DLD1 (cell line): Measurements from ENCODE around the gene MEA1.

Source experiments
- in situ Hi-C: cut with HindIII; loops from 2 replicates; pipeline ENCODE4 v1.10.0; 2017; ENCODE audit warnings: low sequenced_read_pairs

MEA1 gene

DNA sequence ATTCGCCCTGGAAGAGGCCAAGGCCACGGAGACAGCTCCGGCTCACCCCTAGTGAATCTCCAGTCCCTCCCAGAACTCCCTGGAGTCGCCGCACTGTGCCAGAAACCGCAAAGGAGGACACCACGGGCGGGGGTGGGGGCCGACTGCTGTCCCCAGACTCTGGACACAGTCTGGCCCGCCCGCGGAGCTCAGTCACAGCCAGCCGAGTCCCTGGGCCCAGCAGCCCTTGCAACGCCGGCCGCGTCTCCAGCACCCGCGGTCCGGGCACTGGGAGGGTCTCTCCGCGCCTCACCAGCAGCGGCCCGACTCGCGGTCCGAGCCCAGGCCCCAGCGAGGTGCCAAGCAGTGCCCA is 35.3 kb downstream of the MEA1 start:
- in situ Hi-C loops: no loop called here

DNA sequence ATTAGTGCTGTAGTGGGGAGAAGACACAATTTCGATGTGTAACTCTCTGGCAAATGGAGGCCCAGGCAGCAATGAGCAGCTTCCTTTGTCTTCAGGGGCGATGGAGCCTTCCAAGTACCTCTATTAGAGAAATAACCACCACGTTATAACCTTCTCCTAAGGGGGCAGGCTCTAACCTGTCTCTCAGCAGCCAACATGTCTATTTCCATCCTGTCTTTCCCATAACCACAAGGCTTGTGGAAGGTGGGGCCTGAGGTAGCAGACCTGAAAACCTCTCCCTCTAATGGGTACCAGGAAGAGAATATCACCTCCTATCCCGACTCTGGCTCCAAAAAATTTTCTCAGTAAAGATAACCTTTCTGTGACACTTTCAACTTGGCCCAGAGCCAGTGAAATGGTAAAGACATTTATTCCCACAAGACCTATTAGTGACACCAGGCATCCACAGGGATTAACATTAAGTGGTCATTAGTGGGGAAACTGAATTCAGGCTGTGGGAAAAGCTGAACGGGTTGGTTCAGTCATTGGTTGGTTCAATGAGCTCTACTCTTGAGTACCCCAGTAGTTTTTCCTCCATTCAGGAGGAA is 38.7 kb downstream of the MEA1 start:
- in situ Hi-C loops: no loop called here

DNA sequence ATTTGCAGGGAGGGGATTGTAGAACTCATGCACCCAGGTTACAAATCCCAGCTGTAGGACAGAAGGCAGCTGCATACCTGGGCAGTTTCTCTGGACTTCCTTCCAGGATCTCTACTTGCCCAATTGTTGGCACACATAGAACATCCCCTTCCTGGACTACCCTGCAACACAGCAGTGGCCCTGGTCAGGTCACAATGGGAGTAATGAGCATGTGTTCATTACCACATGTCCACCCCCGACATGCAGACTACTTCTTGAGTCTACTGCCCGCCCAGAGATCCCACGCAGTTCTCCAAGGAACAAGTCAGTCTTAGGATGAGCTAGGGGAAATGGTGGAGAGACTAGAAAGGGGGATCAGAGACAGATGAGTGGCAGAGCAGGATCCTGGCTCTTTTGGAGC is 39.8 kb downstream of the MEA1 start:
- in situ Hi-C loops: no loop called here

DNA sequence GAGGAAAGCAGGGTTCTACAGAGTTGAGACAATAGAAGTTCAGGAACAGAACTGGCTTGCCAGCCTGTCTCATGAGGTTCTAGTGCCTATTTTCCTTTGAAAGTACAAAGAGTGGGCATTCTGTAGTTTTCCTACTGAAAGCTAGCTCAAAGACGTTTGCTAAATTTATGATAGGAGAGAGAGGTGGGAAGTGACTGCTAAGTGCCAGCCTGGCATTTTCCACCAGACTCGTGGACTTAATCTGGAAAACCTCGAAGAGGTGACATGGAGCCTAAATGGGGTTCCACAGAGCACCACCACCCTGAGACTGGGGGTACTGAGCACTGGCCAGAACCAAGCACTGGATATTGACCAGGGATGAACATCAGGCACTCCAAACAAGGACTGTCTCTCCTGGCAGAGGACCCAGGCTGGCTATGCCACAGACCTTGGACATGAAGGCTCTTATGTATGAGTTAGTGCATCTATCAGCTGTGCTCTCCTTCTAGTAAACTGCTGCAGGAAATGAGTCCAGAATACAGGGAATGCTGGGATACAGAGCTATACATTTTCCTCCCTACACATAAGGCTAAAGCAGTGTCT is 41.9 kb downstream of the MEA1 start:
- in situ Hi-C loops: no loop called here

DNA sequence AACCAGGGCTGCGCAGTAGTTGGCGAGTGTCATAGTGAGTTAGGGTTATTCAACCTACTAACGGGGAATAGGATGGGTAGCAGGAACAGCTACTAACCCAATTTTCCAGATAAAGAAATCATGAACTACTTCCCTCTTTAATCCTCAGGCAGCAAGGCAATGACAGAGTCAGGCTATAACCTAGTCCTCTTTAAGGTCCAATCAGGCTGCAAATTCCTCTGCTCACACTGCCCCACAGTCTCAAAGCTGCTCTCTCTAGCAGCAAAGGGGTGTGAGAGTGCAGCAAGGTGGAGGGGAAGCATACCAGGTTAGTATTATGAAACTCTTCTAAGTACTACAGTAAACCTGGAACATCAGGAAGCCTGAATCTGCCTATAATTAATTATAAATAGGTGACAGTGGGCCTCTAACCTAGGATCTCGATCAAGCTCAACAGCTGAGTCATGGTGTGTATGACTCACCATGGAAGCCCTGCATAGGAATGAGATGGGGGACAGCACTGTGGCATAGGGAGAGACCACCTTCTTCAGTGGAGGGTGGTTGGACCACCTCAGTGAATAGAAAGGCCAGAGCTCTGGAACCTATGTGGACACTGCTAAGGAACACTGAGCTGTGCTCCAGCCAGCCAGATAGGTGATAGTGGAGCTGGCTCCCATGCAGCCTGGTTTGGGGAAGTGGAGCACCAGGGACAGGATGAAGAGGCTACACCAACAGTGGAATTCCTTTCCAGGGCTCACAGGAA is 42.7 kb downstream of the MEA1 start:
- in situ Hi-C loops: no loop called here

DNA sequence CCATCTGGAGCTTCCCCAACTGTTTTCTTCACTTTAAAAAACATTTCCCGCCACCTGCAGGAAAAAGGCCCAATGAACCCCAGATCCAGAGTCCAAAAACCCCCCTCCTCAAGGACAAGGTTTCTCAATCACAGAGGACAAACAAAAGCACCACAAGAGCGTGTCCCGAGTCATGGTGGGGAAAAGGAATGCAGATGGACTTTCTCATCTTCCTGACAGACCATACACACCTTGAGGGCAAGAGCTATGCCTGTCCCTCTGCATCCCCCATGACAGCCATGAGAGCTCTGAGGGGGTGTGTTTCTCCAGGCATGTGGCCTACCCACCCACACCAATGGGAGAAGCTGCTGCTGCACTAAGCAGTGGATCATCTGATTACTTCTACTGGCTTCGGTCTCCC is 43.8 kb downstream of the MEA1 start:
- in situ Hi-C loops: no loop called here

DNA sequence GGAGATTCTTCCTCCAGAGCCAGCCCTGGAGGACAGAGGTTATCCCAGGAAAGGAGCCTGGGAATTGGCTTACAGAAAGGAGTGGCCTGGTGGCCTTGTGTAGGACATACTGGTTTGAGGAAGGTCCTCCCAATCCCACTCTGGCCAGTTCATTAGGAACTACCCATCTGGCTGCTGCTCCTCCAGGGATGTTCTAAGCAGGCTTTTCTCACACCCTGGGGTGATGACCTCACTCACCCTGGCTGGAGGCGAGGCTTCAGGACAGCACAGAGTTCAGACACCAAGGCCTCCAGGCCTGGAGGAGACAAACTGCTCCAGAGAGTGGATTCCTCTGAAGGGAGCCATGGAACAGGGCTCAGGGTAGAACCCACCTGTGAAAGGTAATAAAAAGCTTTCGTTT is 44.3 kb downstream of the MEA1 start:
- in situ Hi-C loops: no loop called here

DNA sequence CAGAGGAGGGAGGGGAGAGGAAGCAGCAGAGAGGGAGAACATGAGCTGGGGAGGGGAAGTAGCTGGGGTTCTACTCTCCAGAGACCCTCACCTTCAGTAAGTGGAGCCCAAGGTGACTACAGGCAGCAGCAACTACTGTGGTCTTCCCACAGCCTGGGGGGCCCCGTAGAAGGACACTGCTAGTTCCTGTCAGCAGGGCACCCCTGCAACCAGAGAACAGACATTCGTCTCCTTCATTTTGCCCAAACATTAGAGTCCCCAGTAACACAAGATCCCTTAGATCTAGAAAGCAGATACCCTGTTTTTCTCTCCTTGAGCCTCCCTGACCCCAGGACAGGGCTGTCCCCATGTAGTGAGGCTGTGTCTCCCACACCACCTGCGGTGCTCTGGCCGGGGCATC is 45.0 kb downstream of the MEA1 start:
- in situ Hi-C loops: no loop called here

DNA sequence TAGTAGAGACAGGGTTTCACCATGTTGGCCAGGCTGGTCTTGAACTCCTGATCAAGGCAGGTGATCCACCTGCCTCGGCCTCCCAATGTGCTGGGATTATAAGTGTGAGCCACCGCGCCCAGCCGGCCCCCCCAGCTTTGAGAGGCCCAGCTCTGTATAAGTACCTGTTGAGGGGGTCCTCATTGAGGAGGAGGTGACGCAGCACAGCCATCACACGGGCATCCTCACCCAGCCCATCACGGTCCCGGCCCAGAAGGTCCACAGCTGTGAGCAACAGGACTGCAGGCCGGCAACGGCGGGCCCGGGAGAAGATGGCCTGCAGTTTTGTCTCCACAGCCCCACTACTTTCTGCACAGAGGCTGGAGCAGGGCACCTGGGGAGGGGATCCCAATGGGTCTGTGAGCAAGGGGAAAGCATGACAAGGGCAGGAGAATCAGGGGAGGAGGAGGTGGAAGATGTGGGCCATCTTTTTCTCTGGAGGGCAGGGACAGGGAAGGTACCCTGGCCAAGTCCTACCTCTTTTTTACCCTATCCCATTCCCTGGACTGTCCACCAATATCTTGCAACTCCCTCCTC is 45.5 kb downstream of the MEA1 start:
- in situ Hi-C loops: no loop called here

DNA sequence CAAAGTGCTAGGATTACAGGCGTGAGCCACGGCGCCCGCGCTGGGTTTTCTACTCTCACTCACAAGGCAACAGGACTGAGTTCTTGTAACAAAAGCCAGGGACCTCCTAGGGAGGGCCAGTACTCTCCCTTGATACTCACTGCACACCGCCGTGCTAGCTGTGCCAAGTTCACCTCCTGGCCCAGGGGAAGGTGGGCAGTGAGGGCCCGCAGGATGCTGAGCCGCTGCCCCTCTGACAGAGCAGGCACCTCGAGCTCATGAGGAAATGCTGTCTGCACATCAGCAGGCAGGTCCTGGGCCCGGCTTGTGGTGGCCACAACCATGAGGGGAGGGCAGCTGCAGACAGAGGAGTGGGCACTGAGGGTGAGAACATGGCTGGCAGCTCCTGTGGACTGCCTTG is 46.5 kb downstream of the MEA1 start:
- in situ Hi-C loops: no loop called here

DNA sequence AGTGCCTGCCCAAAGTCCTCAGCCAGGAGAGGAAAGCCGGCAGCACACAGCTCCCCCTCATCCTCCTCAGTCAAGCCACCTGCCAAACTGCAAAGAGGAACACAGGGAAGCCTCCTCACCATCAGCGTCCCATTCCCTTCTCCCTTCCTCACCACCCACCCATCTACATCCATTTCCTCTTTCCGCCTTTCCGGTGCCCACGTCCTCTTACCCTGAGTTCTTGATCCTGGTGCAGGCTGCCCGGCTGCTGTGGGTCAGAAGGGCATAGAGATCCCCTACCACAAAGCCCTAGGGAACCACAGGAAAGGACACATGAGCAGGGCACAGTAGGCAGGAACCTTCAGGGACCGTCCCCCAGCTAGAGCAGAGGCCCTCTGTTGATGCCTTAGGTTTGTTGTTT is 47.2 kb downstream of the MEA1 start:
- in situ Hi-C loops: no loop called here

DNA sequence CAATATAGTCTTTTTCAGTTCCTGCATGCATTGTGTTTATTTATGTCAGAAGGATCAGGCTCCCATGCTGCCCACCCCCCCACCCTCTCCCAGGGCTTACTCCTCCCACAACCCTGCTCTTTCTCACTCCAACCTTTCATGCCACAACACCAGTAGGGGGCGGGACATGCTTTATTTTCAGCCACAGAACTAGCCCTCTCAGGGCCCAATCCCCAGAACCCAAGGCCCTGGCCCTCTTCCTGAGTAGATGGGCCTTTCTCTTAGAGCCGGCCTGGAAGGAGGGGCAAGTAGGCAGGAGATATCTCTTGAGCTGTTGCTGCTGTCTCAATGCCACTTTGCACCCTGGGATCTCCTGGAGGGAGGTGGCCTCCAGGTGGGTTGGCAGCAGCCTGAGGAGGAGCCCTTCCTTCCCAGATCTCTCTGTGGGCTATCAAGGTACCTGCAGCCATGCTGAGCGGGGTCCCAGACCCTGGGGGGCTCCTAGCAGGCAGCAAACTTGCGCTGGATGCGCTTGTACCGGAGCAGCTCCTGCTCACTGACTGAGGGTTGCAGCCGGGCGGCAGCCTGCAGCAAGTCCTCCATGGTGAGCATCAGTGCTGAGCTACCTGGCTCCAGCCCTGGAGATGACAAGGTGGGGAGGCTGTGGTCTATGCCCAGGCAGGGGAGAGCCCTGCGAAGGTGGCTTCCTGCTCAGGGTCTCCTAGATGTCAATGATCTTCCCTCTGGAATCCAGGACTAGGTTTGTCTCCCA is 49.7 kb downstream of the MEA1 start:
- in situ Hi-C loops: no loop called here

DNA sequence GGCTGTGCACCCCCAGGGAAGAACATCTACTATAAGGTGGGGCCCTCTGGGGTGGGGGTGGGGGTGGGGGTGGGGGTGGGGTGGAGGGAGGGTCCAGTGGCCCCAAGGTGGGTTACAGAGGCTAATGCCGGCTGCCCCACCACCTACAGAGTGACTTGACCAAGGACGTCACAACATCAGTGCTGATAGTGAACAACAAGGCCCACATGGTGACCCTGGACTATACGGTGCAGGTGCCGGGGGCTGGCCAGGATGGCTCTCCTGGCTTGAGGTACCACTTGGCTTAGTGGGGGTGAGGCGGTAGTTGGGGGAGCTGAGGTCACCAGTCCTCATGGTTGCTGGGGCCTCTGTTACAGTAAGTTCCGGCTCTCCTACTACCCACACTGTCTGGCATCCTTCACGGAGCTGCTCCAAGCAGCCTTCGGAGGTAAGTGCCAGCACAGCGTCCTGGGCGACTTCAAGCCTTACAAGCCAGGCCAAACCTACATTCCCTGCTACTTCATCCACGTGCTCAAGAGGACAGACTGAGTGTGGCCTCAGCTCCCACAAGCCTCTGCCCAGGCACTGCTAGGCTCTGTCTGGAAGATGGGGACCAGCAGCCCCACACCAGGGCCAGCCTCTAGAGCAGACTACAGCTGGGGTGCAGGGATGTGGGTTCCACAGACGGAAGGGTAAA is 50.4 kb downstream of the MEA1 start:
- in situ Hi-C loops: no loop called here

DNA sequence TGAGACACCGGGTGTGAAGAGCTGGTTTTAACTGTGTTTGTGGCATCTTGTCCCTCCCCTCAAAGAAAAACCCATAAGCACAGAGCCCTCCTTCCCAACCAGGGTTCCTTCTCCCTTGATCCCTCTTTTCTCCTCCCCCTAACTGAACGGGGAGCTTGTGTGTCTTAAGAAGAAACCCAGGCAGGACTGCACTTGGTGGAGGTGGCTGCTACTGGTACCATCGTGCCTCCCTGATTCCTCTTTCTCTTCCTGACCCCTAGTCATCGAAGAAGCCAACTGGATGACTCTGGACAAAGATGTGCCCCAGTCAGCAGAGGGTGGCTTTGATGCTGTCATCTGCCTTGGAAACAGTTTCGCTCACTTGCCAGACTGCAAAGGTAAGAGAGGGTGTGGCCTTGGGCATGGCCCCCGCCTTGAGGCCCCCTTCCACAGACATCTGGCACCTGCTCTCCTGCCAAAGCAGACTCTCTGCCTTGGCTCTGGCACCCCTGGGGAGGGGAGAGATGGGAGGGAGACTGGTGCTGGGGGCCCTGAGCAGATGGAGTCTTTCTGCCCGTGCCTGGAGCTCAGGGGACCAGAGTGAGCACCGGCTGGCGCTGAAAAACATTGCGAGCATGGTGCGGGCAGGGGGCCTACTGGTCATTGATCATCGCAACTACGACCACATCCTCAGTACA is 51.1 kb downstream of the MEA1 start:
- in situ Hi-C loops: no loop called here

DNA sequence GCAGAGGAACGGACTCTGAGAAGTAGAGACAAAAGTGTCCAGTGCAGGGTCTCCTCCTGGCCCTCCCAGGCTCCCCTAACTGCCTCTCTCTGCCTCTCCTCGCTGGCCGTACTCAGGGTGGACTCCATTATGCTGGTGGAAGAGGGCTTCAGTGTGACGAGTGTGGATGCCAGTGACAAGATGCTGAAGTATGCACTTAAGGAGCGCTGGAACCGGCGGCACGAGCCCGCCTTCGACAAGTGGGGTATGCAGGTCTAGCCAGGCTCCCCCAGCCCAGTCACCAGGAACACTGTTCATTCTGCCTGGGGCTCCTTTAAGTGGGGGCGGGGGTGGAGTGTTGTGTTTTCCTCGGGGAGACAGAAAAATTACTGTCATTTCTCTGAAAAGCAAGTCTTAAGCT is 51.6 kb downstream of the MEA1 start:
- in situ Hi-C loops: no loop called here
